GM23248 (cell line): ENCODE measurements around the gene MDM4. TPM values are rescaled to one million over a fixed set of nuclear protein-coding genes. Genes with fewer than 3 reads are reported as not detected.

Experiments used
- DNase-seq: peaks from one replicate; pipeline ENCODE4 v3.0.0-alpha.2; 2015
- H2AFZ ChIP-seq: fragments of 200-600 bp; sonication (generic); 2 replicates; pipeline ENCODE4 v1.6.1; 2016; ENCODE audit warnings: antibody characterized with exemption
- H3F3A ChIP-seq: fragments of 200-600 bp; sonication (generic); 2 replicates; pipeline ENCODE4 v1.6.1; 2016; ENCODE audit warnings: mild to moderate bottlenecking, antibody characterized with exemption, mixed run types; ENCODE audit not compliant: insufficient read depth
- H3K27ac ChIP-seq: fragments of 200-600 bp; sonication (generic); 2 replicates; pipeline ENCODE4 v1.5.1; 2016; ENCODE audit warnings: mild to moderate bottlenecking
- H3K27me3 ChIP-seq: fragments of 200-600 bp; sonication (generic); replicated peaks from 2 replicates; pipeline ENCODE4 v1.6.1; 2016; ENCODE audit warnings: mild to moderate bottlenecking; ENCODE audit not compliant: insufficient read depth
- H3K36me3 ChIP-seq: fragments of 200-600 bp; sonication (generic); 2 replicates; pipeline ENCODE4 v1.6.1; 2016; ENCODE audit warnings: low read depth, mild to moderate bottlenecking
- H3K4me1 ChIP-seq: fragments of 200-600 bp; sonication (generic); 2 replicates; pipeline ENCODE4 v1.6.1; 2016; ENCODE audit warnings: mild to moderate bottlenecking; ENCODE audit not compliant: insufficient read depth
- H3K4me2 ChIP-seq: fragments of 200-600 bp; sonication (generic); one replicate; pipeline ENCODE4 v1.6.1; 2016; ENCODE audit warnings: mild to moderate bottlenecking; ENCODE audit not compliant: unreplicated experiment
- H3K4me3 ChIP-seq: fragments of 200-600 bp; sonication (generic); 2 replicates; pipeline ENCODE4 v1.5.1; 2016; ENCODE audit warnings: mild to moderate bottlenecking
- H3K79me2 ChIP-seq: fragments of 200-600 bp; sonication (generic); 2 replicates; pipeline ENCODE4 v1.6.1; 2016; ENCODE audit warnings: mild to moderate bottlenecking; ENCODE audit not compliant: insufficient read depth
- H3K9ac ChIP-seq: fragments of 200-600 bp; sonication (generic); 2 replicates; pipeline ENCODE4 v1.6.1; 2016; ENCODE audit warnings: mild to moderate bottlenecking
- H3K9me2 ChIP-seq: fragments of 200-600 bp; sonication (generic); 2 replicates; pipeline ENCODE4 v1.6.1; 2016; ENCODE audit warnings: mixed run types, mild to moderate bottlenecking, moderate library complexity; ENCODE audit not compliant: insufficient read depth
- H3K9me3 ChIP-seq: fragments of 200-600 bp; sonication (generic); one replicate; pipeline ENCODE4 v1.6.1; 2017; ENCODE audit warnings: low read depth
- H4K20me1 ChIP-seq: fragments of 200-600 bp; sonication (generic); 2 replicates; pipeline ENCODE4 v1.6.0; 2016; ENCODE audit not compliant: insufficient read depth
- EZH2 ChIP-seq: fragments of 200-600 bp; sonication (generic); IDR thresholded peaks from 2 replicates; pipeline ENCODE4 v1.6.1; 2018; ENCODE audit warnings: antibody characterized with exemption, mild to moderate bottlenecking; ENCODE audit not compliant: insufficient read depth, poor library complexity, severe bottlenecking
- EZH2phosphoT487 ChIP-seq: fragments of 200-600 bp; sonication (generic); IDR thresholded peaks from 2 replicates; pipeline ENCODE4 v1.6.1; 2018; ENCODE audit warnings: antibody characterized with exemption, moderate library complexity, mild to moderate bottlenecking, low read depth; ENCODE audit not compliant: insufficient read depth
- WGBS, 2 experiments: methylation state at CpG; one replicate each; pipeline ENCODE4 v1.1.6; 2015 to 2017; ENCODE audit warnings: low lambda C conversion rate in 2 of 2, low coverage in 1 of 2; ENCODE audit errors: missing lambda C conversion rate in 2 of 2; 5-methylcytosine and 5-hydroxymethylcytosine counted together
- in situ Hi-C: fragments of 300-500 bp; cut with MboI; formaldehyde crosslinking; loops from 2 replicates; pipeline ENCODE4 v1.15.0; 2020
- polyA plus RNA-seq: library from polyadenylated mRNA; unstranded; fragments of >200 nt; fragmentation: Nextera tagmentation; extraction: Ambion mirVana; gene quantifications from 2 replicates; pipeline ENCODE4 v1.2.1, GENCODE V29; 2016
- total RNA-seq: library from RNA; depleted of rRNA; stranded (reverse); fragments of >200 nt; shearing (Covaris generic); gene quantifications from 2 replicates; pipeline ENCODE4 v1.2.3, GENCODE V29; 2014

The MDM4 gene
- total and polyA plus RNA-seq, 2 experiments from 2014 or later, result 9.6 to 12.6 TPM

GRCh38 chr1:204493145-204493983 lies 22.8 kb upstream of the MDM4 start:
- Histone ChIP-seq H3F3A (peaks cover 8% of the 10 kb centered on the region; the same call in 1 of the 2 replicates), H3K27ac (no peak overlapping the region), H3K9me3 (no peaks in the 10 kb centered on the region), H4K20me1 (no peaks in the 10 kb centered on the region), H3K79me2 (no peaks in the 10 kb centered on the region), H3K36me3 (no peaks in the 10 kb centered on the region), H3K4me3 (peak overlapping the region; percentile 75), H3K4me1 (peaks cover 14% of the 10 kb centered on the region), H3K9me2 (no peaks in the 10 kb centered on the region), H3K27me3 (peaks cover 8% of the 10 kb centered on the region), H3K9ac (peak overlapping the region; percentile 61), H2AFZ (peak overlapping the region; percentile 85), H3K4me2 (peak overlapping the region; percentile 80)
- peak; percentile 69 for DNase-seq
- no peak for TF ChIP-seq EZH2phosphoT487
- no peak for TF ChIP-seq EZH2
- WGBS, 2 experiments, result 13 to 15% methylated on average over 15 of the region's 15 CpGs
- in situ Hi-C loops, result no loop called here

GRCh38 chr1:204493984-204494280 lies 22.3 kb upstream of the MDM4 start:
- peak overlapping the region; percentile 61 for H3K9ac ChIP-seq
- H3K27me3 ChIP-seq, result peaks cover 8% of the 10 kb centered on the region; the same call in 1 of the 2 replicates
- WGBS, 2 experiments, result 3 to 4% methylated on average over 6 to 14 of the region's 14 CpGs
- no peaks in the 10 kb centered on the region for H3K9me2 ChIP-seq
- H3K4me3 ChIP-seq, result peak overlapping the region; percentile 75
- no peaks in the 10 kb centered on the region for H3K79me2 ChIP-seq
- in situ Hi-C loops, result no loop called here
- TF ChIP-seq EZH2phosphoT487 (no peak), EZH2 (no peak)
- H2AFZ ChIP-seq, result peak overlapping the region; percentile 85
- peak; percentile 52 for DNase-seq
- H4K20me1 ChIP-seq, result no peaks in the 10 kb centered on the region
- no peaks in the 10 kb centered on the region for H3K36me3 ChIP-seq
- H3K4me1 ChIP-seq, result peaks cover 14% of the 10 kb centered on the region
- no peaks in the 10 kb centered on the region for H3K9me3 ChIP-seq
- H3K27ac ChIP-seq, result peak overlapping the region; percentile 21
- peak overlapping the region; percentile 80 for H3K4me2 ChIP-seq
- H3F3A ChIP-seq, result peaks cover 8% of the 10 kb centered on the region; the same call in 1 of the 2 replicates

- Histone ChIP-seq H3K4me1 (peaks cover 14% of the 10 kb centered on the region), H3K36me3 (no peaks in the 10 kb centered on the region), H3F3A (peaks cover 8% of the 10 kb centered on the region; the same call in 1 of the 2 replicates), H3K9me3 (no peaks in the 10 kb centered on the region), H3K79me2 (no peaks in the 10 kb centered on the region), H4K20me1 (no peaks in the 10 kb centered on the region), H3K4me2 (peak within 1 kb of the TSS; percentile 80), H2AFZ (peak within 1 kb of the TSS; percentile 85), H3K4me3 (peak within 1 kb of the TSS; percentile 75), H3K27me3 (peaks cover 8% of the 10 kb centered on the region; the same call in 1 of the 2 replicates), H3K9me2 (no peaks in the 10 kb centered on the region), H3K27ac (peak within 1 kb of the TSS; percentile 21), H3K9ac (peak within 1 kb of the TSS; percentile 61)
- TF ChIP-seq EZH2 (no peak), EZH2phosphoT487 (no peak)
- peak; percentile 91 for DNase-seq
- in situ Hi-C loops, result no loop called here
- WGBS, 2 experiments, result 1 to 3% methylated on average over 40 to 69 of the region's 69 CpGs
Measured at GRCh38 chr1:204494281-204495077, 21.7 kb upstream of the MDM4 start, which contains the start of gene PIK3C2B. TSS of gene PIK3C2B (minus strand) at chr1:204494805. CDS start at chr1:204469802, 25,003 bp downstream.

GRCh38 chr1:204495078-204495753 lies 21.0 kb upstream of the MDM4 start:
- no peaks in the 10 kb centered on the region for H3K9me2 ChIP-seq
- 10 to 13% methylated on average over 17 of the region's 17 CpGs for WGBS, 2 experiments
- H4K20me1 ChIP-seq, result no peaks in the 10 kb centered on the region
- peaks cover 8% of the 10 kb centered on the region; the same call in 1 of the 2 replicates for H3F3A ChIP-seq
- no peaks in the 10 kb centered on the region for H3K79me2 ChIP-seq
- H3K4me3 ChIP-seq, result peak overlapping the region; percentile 75
- peak overlapping the region; percentile 61 for H3K9ac ChIP-seq
- TF ChIP-seq EZH2phosphoT487 (no peak), EZH2 (no peak)
- H2AFZ ChIP-seq, result peak overlapping the region; percentile 85
- DNase-seq, result peak; percentile 16
- in situ Hi-C loops, result no loop called here
- peak overlapping the region; percentile 80 for H3K4me2 ChIP-seq
- H3K27ac ChIP-seq, result no peak overlapping the region
- no peaks in the 10 kb centered on the region for H3K36me3 ChIP-seq
- peaks cover 14% of the 10 kb centered on the region for H3K4me1 ChIP-seq
- H3K9me3 ChIP-seq, result no peaks in the 10 kb centered on the region
- H3K27me3 ChIP-seq, result 0 out of 2 replicates have a peak, but pooled peaks cover 8% of the 10 kb centered on the region
